HEK293 (cell line): ENCODE results near the gene SBF2.

Experiments used
- CTCF ChIA-PET: fragments of 350-600 bp; formaldehyde crosslinking; extraction: SDS; loops from one replicate; lab custom pipeline; 2021; ENCODE audit warnings: antibody characterized with exemption; lab: Yijun Ruan, JAX
- POLR2A ChIA-PET: fragments of 300-600 bp; formaldehyde crosslinking; extraction: SDS; loops from one replicate; lab custom pipeline; 2020; ENCODE audit warnings: antibody characterized with exemption, inconsistent platforms; lab: Yijun Ruan, JAX
- H3K27ac ChIP-seq: fragments of 200-500 bp; sonication (Bioruptor generic); 2 replicates; pipeline ENCODE4 v1.5.1; 2014; ENCODE audit warnings: low read depth, low read length, control low read depth, inconsistent platforms; ENCODE audit errors: extremely low read depth
- H3K36me3 ChIP-seq, 2 experiments: fragments of 200-500 bp in 1 of 2; sonication (Bioruptor generic) in 1 of 2; 1 replicate in 1 of 2; 2 replicates in 1 of 2; pipeline ENCODE4 v1.5.1; 2014 to 2017; ENCODE audit warnings: inconsistent platforms in 2 of 2, low read length in 2 of 2; ENCODE audit not compliant: control insufficient read depth in 2 of 2, insufficient read depth in 1 of 2
- H3K4me1 ChIP-seq: fragments of 200-500 bp; sonication (Bioruptor generic); 2 replicates; pipeline ENCODE4 v1.5.1; 2014; ENCODE audit warnings: mild to moderate bottlenecking, low read length, inconsistent platforms; ENCODE audit not compliant: control insufficient read depth, insufficient read depth
- H3K4me3 ChIP-seq: 2 replicates; pipeline ENCODE4 v1.5.1; 2011; ENCODE audit warnings: low read depth, mild to moderate bottlenecking, control low read depth, low read length, moderate library complexity
- H3K9me3 ChIP-seq: fragments of 200-500 bp; sonication (Bioruptor generic); 2 replicates; pipeline ENCODE4 v1.5.1; 2014; ENCODE audit warnings: low read depth, low read length, inconsistent platforms; ENCODE audit not compliant: control insufficient read depth, insufficient read depth
- GLI2 ChIP-seq: fragments of 450-650 bp; formaldehyde crosslinking; IDR thresholded peaks from 2 replicates; pipeline ENCODE4; 2017; ENCODE audit warnings: missing biosample characterization, missing genetic modification characterization, low read depth, borderline replicate concordance
- GLI4 ChIP-seq: fragments of 450-650 bp; formaldehyde crosslinking; IDR thresholded peaks from 2 replicates; pipeline ENCODE4 v1.5.1; 2016; ENCODE audit warnings: missing biosample characterization, missing genetic modification characterization
- KLF1 ChIP-seq: fragments of 450-650 bp; formaldehyde crosslinking; IDR thresholded peaks from 2 replicates; pipeline ENCODE4 v1.5.1; 2016; ENCODE audit warnings: missing biosample characterization, missing genetic modification characterization
- YY2 ChIP-seq: fragments of 450-650 bp; formaldehyde crosslinking; IDR thresholded peaks from 2 replicates; pipeline ENCODE4 v1.5.1; 2016; ENCODE audit warnings: missing biosample characterization, missing genetic modification characterization
- ZFP41 ChIP-seq: fragments of 450-650 bp; formaldehyde crosslinking; IDR thresholded peaks from 2 replicates; pipeline ENCODE4 v1.5.1; 2016; ENCODE audit warnings: missing biosample characterization, missing genetic modification characterization, borderline replicate concordance
- ZNF157 ChIP-seq: fragments of 450-650 bp; formaldehyde crosslinking; IDR thresholded peaks from 2 replicates; pipeline ENCODE4 v1.5.1; 2016; ENCODE audit warnings: missing biosample characterization, missing genetic modification characterization
- ZNF16 ChIP-seq: fragments of 450-650 bp; formaldehyde crosslinking; IDR thresholded peaks from 2 replicates; pipeline ENCODE4 v1.5.1; 2016; ENCODE audit warnings: low read depth, missing biosample characterization, missing genetic modification characterization
- ZNF169 ChIP-seq: fragments of 450-650 bp; formaldehyde crosslinking; IDR thresholded peaks from 2 replicates; pipeline ENCODE4 v1.5.1; 2016; ENCODE audit warnings: missing biosample characterization, missing genetic modification characterization
- ZNF19 ChIP-seq: fragments of 450-650 bp; formaldehyde crosslinking; IDR thresholded peaks from 2 replicates; pipeline ENCODE4; 2016; ENCODE audit warnings: missing biosample characterization, missing genetic modification characterization, low read depth
- ZNF202 ChIP-seq: fragments of 450-650 bp; formaldehyde crosslinking; IDR thresholded peaks from 2 replicates; pipeline ENCODE4 v1.5.1; 2016; ENCODE audit warnings: missing biosample characterization, missing genetic modification characterization, borderline replicate concordance
- ZNF223 ChIP-seq: fragments of 450-650 bp; formaldehyde crosslinking; IDR thresholded peaks from 2 replicates; pipeline ENCODE4 v1.5.1; 2016; ENCODE audit warnings: missing biosample characterization, missing genetic modification characterization
- ZNF24 ChIP-seq: fragments of 450-650 bp; formaldehyde crosslinking; IDR thresholded peaks from 2 replicates; pipeline ENCODE4 v1.5.1; 2016; ENCODE audit warnings: missing biosample characterization, missing genetic modification characterization
- ZNF302 ChIP-seq: fragments of 450-650 bp; formaldehyde crosslinking; IDR thresholded peaks from 2 replicates; pipeline ENCODE4 v1.5.1; 2016; ENCODE audit warnings: missing biosample characterization, missing genetic modification characterization, low read depth
- ZNF48 ChIP-seq: fragments of 450-650 bp; formaldehyde crosslinking; IDR thresholded peaks from 2 replicates; pipeline ENCODE4 v1.5.1; 2016; ENCODE audit warnings: missing biosample characterization, missing genetic modification characterization
- ZNF664 ChIP-seq: fragments of 450-650 bp; formaldehyde crosslinking; IDR thresholded peaks from 2 replicates; pipeline ENCODE4 v1.5.1; 2016; ENCODE audit warnings: missing biosample characterization, missing genetic modification characterization
- ZNF768 ChIP-seq: fragments of 450-650 bp; formaldehyde crosslinking; IDR thresholded peaks from 2 replicates; pipeline ENCODE4 v1.5.1; 2018; ENCODE audit warnings: missing biosample characterization, mild to moderate bottlenecking, missing genetic modification characterization
- TF ChIP-seq, protein P1 (sequence below): fragments of 450-650 bp; formaldehyde crosslinking; IDR thresholded peaks from 2 replicates; pipeline ENCODE4 v1.5.1; 2017; ENCODE audit warnings: missing biosample characterization, missing genetic modification characterization
- TF ChIP-seq, protein P2 (sequence below): fragments of 450-650 bp; formaldehyde crosslinking; IDR thresholded peaks from 2 replicates; pipeline ENCODE4 v1.5.1; 2016; ENCODE audit warnings: missing biosample characterization, missing genetic modification characterization, borderline replicate concordance
- TF ChIP-seq, protein P3 (sequence below): fragments of 450-650 bp; formaldehyde crosslinking; IDR thresholded peaks from 2 replicates; pipeline ENCODE4 v1.5.0; 2017; ENCODE audit warnings: missing biosample characterization, missing genetic modification characterization, borderline replicate concordance
- TF ChIP-seq, protein P4 (sequence below): fragments of 450-650 bp; formaldehyde crosslinking; IDR thresholded peaks from 2 replicates; pipeline ENCODE4 v1.5.1; 2017; ENCODE audit warnings: missing biosample characterization, missing genetic modification characterization

The SBF2 gene

DNA sequence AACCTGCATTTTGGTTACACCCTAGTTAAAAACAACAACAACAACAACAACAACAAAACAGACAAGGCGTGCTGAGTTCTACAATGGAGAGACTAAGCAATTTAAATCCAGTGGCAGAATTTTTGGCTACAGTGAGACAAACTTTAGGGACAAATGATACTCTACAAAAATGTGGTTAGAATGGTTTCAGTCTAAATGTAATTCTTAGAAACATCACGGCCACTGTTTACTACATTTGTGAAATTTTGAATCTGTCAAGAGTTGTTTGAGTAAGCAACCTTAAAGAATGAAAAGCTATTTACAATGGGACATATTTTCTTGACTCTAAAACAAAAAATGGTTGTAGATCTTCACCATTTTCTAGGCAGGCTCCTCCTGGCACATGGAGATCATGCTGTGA, 370.7 kb downstream of the SBF2 start (continued):
- TF ChIP-seq ZNF157 (tag by site-specific recombination) = no peak
- no peak for TF ChIP-seq ZNF48 (tag by site-specific recombination)
- TF ChIP-seq YY2 = no peak
- TF ChIP-seq ZNF302 (tag by site-specific recombination) = no peak

DNA sequence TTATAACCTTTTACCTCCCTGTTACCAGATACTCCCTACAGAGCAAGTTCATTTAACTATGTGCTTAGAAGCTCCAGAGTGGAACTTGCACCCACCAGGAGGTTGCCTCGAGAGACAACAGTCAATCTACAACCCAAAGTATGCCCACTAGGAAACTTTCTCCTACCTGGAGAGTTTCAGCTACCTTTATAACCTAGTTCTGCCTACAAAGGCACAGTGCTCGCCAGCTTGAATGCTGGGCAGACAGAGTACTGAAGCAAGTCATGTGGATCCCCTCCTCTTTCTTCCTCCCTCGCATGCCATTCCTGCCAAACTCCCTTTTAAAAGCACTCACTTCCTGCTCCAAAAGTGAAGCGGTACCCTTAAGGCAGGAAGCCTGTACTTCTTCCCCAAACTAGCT, 371.2 kb downstream of the SBF2 start:
- Histone ChIP-seq H3K27ac (no peak overlapping the region), H3K9me3 (no peaks in the 10 kb centered on the region), H3K4me1 (no peaks in the 10 kb centered on the region), H3K36me3 (no peaks in the 10 kb centered on the region), H3K4me3 (no peak overlapping the region)
- ChIA-PET POLR2A (no interaction called here), CTCF (interaction anchor here (0.6 to 0.7 kb wide), 3 partner anchors 15 to 828 kb away, joined by 3 read pairs; no protein-coding TSS in a partner anchor)
- TF ChIP-seq ZNF16 (tag by site-specific recombination) (no peak), KLF1 (tag by site-specific recombination) (no peak), ZNF223 (tag by site-specific recombination) (no peak), ZNF19 (no peak), ZNF157 (tag by site-specific recombination) (no peak), GLI2 (tag by site-specific recombination) (no peak), ZNF24 (no peak), ZNF202 (no peak), ZNF768 (tag by site-specific recombination) (no peak), ZFP41 (tag by site-specific recombination) (no peak), ZNF664 (tag by site-specific recombination) (no peak), GLI4 (tag by site-specific recombination) (no peak), ZNF169 (tag by site-specific recombination) (no peak), ZNF302 (tag by site-specific recombination) (no peak)
- TF ChIP-seq, protein P1, sequence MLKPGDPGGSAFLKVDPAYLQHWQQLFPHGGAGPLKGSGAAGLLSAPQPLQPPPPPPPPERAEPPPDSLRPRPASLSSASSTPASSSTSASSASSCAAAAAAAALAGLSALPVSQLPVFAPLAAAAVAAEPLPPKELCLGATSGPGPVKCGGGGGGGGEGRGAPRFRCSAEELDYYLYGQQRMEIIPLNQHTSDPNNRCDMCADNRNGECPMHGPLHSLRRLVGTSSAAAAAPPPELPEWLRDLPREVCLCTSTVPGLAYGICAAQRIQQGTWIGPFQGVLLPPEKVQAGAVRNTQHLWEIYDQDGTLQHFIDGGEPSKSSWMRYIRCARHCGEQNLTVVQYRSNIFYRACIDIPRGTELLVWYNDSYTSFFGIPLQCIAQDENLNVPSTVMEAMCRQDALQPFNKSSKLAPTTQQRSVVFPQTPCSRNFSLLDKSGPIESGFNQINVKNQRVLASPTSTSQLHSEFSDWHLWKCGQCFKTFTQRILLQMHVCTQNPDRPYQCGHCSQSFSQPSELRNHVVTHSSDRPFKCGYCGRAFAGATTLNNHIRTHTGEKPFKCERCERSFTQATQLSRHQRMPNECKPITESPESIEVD = no peak
- TF ChIP-seq, protein P2, sequence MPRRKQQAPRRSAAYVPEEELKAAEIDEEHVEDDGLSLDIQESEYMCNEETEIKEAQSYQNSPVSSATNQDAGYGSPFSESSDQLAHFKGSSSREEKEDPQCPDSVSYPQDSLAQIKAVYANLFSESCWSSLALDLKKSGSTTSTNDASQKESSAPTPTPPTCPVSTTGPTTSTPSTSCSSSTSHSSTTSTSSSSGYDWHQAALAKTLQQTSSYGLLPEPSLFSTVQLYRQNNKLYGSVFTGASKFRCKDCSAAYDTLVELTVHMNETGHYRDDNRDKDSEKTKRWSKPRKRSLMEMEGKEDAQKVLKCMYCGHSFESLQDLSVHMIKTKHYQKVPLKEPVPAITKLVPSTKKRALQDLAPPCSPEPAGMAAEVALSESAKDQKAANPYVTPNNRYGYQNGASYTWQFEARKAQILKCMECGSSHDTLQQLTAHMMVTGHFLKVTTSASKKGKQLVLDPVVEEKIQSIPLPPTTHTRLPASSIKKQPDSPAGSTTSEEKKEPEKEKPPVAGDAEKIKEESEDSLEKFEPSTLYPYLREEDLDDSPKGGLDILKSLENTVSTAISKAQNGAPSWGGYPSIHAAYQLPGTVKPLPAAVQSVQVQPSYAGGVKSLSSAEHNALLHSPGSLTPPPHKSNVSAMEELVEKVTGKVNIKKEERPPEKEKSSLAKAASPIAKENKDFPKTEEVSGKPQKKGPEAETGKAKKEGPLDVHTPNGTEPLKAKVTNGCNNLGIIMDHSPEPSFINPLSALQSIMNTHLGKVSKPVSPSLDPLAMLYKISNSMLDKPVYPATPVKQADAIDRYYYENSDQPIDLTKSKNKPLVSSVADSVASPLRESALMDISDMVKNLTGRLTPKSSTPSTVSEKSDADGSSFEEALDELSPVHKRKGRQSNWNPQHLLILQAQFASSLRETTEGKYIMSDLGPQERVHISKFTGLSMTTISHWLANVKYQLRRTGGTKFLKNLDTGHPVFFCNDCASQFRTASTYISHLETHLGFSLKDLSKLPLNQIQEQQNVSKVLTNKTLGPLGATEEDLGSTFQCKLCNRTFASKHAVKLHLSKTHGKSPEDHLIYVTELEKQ (tag by site-specific recombination) = no peak
- TF ChIP-seq, protein P3, sequence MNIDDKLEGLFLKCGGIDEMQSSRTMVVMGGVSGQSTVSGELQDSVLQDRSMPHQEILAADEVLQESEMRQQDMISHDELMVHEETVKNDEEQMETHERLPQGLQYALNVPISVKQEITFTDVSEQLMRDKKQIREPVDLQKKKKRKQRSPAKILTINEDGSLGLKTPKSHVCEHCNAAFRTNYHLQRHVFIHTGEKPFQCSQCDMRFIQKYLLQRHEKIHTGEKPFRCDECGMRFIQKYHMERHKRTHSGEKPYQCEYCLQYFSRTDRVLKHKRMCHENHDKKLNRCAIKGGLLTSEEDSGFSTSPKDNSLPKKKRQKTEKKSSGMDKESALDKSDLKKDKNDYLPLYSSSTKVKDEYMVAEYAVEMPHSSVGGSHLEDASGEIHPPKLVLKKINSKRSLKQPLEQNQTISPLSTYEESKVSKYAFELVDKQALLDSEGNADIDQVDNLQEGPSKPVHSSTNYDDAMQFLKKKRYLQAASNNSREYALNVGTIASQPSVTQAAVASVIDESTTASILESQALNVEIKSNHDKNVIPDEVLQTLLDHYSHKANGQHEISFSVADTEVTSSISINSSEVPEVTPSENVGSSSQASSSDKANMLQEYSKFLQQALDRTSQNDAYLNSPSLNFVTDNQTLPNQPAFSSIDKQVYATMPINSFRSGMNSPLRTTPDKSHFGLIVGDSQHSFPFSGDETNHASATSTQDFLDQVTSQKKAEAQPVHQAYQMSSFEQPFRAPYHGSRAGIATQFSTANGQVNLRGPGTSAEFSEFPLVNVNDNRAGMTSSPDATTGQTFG (tag by site-specific recombination) = no peak
- TF ChIP-seq, protein P4, sequence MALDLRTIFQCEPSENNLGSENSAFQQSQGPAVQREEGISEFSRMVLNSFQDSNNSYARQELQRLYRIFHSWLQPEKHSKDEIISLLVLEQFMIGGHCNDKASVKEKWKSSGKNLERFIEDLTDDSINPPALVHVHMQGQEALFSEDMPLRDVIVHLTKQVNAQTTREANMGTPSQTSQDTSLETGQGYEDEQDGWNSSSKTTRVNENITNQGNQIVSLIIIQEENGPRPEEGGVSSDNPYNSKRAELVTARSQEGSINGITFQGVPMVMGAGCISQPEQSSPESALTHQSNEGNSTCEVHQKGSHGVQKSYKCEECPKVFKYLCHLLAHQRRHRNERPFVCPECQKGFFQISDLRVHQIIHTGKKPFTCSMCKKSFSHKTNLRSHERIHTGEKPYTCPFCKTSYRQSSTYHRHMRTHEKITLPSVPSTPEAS (tag by site-specific recombination) = no peak
